Cardiac muscle cell (in vitro differentiated cells and primary cell): ENCODE data around the gene ASPHD2. TPM values are rescaled to one million over a fixed set of nuclear protein-coding genes. Genes with fewer than 3 reads are reported as not detected.

Source experiments
- DNase-seq, 2 donors: peaks; one replicate each; pipeline versions ENCODE4 v3.0.0 to v3.0.0-alpha.2; 2010 to 2017; ENCODE audit warnings: low read depth in 1 of 2, low spot score in 1 of 2
- H3K27ac ChIP-seq: fragments of 200-600 bp; sonication (generic); 2 replicates; pipeline ENCODE4 v1.5.1; 2016
- H3K27me3 ChIP-seq: fragments of 200-600 bp; sonication (generic); 2 replicates; pipeline ENCODE4 v1.6.0; 2016; ENCODE audit warnings: control low read depth
- H3K36me3 ChIP-seq: fragments of 200-600 bp; sonication (generic); 2 replicates; pipeline ENCODE4 v1.5.1; 2016; ENCODE audit warnings: control low read depth
- H3K4me1 ChIP-seq: fragments of 200-600 bp; sonication (generic); 2 replicates; pipeline ENCODE4 v1.8.1; 2017; ENCODE audit warnings: low read depth, mild to moderate bottlenecking, mixed run types
- H3K4me3 ChIP-seq: fragments of 200-600 bp; sonication (generic); 2 replicates; pipeline ENCODE4 v1.5.1; 2016; ENCODE audit warnings: mild to moderate bottlenecking
- H3K9me3 ChIP-seq: fragments of 200-600 bp; sonication (generic); 2 replicates; pipeline ENCODE4 v1.5.1; 2017; ENCODE audit warnings: low read depth, mild to moderate bottlenecking, control low read depth
- CTCF ChIP-seq: IDR thresholded peaks from 2 replicates; pipeline ENCODE4 v1.5.1; 2012; ENCODE audit warnings: low read depth, mild to moderate bottlenecking, low read length
- polyA plus RNA-seq: library from polyadenylated mRNA; unstranded; fragments of >200 nt; fragmentation: Nextera tagmentation; extraction: Ambion mirVana; gene quantifications from 2 replicates; pipeline ENCODE4 v1.2.1, GENCODE V29; 2016
- total RNA-seq: library from RNA; depleted of rRNA; stranded (reverse); fragments of >200 nt; gene quantifications from 2 replicates; pipeline ENCODE4 v1.2.3, GENCODE V29; 2016

Gene ASPHD2
- total and polyA plus RNA-seq, 2 experiments from 2014 or later = 1.8 to 2.0 TPM

GRCh38 chr22:26487996-26488395, 58.9 kb downstream of the ASPHD2 start:
- H3K27ac ChIP-seq = no peak overlapping the region
- no peak for TF ChIP-seq CTCF
- no peaks in the 10 kb centered on the region for H3K9me3 ChIP-seq
- H3K4me3 ChIP-seq = no peak overlapping the region
- H3K27me3 ChIP-seq = no peaks in the 10 kb centered on the region
- H3K4me1 ChIP-seq = peaks cover 6% of the 10 kb centered on the region
- DNase-seq = no peak
- H3K36me3 ChIP-seq = peaks cover 38% of the 10 kb centered on the region

GRCh38 chr22:26489447-26490036, 60.5 kb downstream of the ASPHD2 start:
- H3K27me3 ChIP-seq = no peaks in the 10 kb centered on the region
- H3K9me3 ChIP-seq = no peaks in the 10 kb centered on the region
- peaks cover 2% of the 10 kb centered on the region for H3K4me1 ChIP-seq
- TF ChIP-seq CTCF = no peak
- H3K27ac ChIP-seq = no peak overlapping the region
- no peak for DNase-seq
- peaks cover 50% of the 10 kb centered on the region for H3K36me3 ChIP-seq
- H3K4me3 ChIP-seq = no peak overlapping the region

GRCh38 chr22:26492220-26492619, 63.2 kb downstream of the ASPHD2 start:
- TF ChIP-seq CTCF = no peak
- Histone ChIP-seq H3K27ac (no peak overlapping the region), H3K9me3 (no peaks in the 10 kb centered on the region), H3K36me3 (peaks cover 65% of the 10 kb centered on the region), H3K4me1 (no peaks in the 10 kb centered on the region), H3K4me3 (no peak overlapping the region), H3K27me3 (no peaks in the 10 kb centered on the region)
- no peak for DNase-seq

GRCh38 chr22:26494506-26494905, 65.4 kb downstream of the ASPHD2 start:
- no peak for TF ChIP-seq CTCF
- no peaks in the 10 kb centered on the region for H3K27me3 ChIP-seq
- DNase-seq = no peak
- H3K36me3 ChIP-seq = peaks cover 61% of the 10 kb centered on the region
- no peak overlapping the region for H3K4me3 ChIP-seq
- no peak overlapping the region for H3K27ac ChIP-seq
- H3K9me3 ChIP-seq = no peaks in the 10 kb centered on the region
- H3K4me1 ChIP-seq = no peaks in the 10 kb centered on the region

Other genes with a start within 250 kb of the ASPHD2 start
- 20.9 and 35.9 TPM in 2 replicates for gene HPS4, start 54.5 kb downstream of the ASPHD2 start, total RNA-seq
- 20.4 and 29.6 TPM in 2 replicates for gene HPS4, start 54.5 kb downstream of the ASPHD2 start, polyA plus RNA-seq
- 14.1 and 17.0 TPM in 2 replicates for gene SRRD, start 54.6 kb downstream of the ASPHD2 start, total RNA-seq
- gene SRRD, start 54.6 kb downstream of the ASPHD2 start, polyA plus RNA-seq = 22.3 and 41.0 TPM in 2 replicates
- gene TFIP11, start 83.2 kb downstream of the ASPHD2 start, total RNA-seq = 17.4 and 24.6 TPM in 2 replicates
- gene TFIP11, start 83.2 kb downstream of the ASPHD2 start, polyA plus RNA-seq = 25.2 and 25.5 TPM in 2 replicates
- gene TPST2, start 160.9 kb downstream of the ASPHD2 start, total RNA-seq = 27.3 and 44.2 TPM in 2 replicates
- 17.8 and 29.6 TPM in 2 replicates for gene TPST2, start 160.9 kb downstream of the ASPHD2 start, polyA plus RNA-seq
- 0.11 TPM in 1 of 2 replicates, not detected in the other for gene CRYBB1, start 188.8 kb downstream of the ASPHD2 start, total RNA-seq
- not detected in 2 replicates for gene CRYBB1, start 188.8 kb downstream of the ASPHD2 start, polyA plus RNA-seq
- gene CRYBA4, start 192.7 kb downstream of the ASPHD2 start, total RNA-seq = not detected in 2 replicates
- 0.34 TPM in 1 of 2 replicates, not detected in the other for gene CRYBA4, start 192.7 kb downstream of the ASPHD2 start, polyA plus RNA-seq
- gene MIAT, start 228.3 kb downstream of the ASPHD2 start, total RNA-seq = 0.21 and 0.66 TPM in 2 replicates
- gene MIAT, start 228.3 kb downstream of the ASPHD2 start, polyA plus RNA-seq = 0.11 and 0.30 TPM in 2 replicates